ENCODE measurements around the gene NAA80.

- TF ChIP-seq CTCF (IDR thresholded peaks at IDR 0.05) (no peak), POLR2A (IDR thresholded peaks at IDR 0.05) (no peak)
Observed at GRCh38 chr3:50314342-50314741, 15.1 kb upstream of the NAA80 start.
